ENCODE measurements around the gene OR1F1. TPM values are rescaled to one million over a fixed set of nuclear protein-coding genes. Genes with fewer than 3 reads are reported as not detected.

OR1F1 gene
- total RNA-seq, 1 donor from 2014 or later = 0.32 TPM

- Histone ChIP-seq H3K9ac (ENCODE audit: low read length) (no peak overlapping the region), H4K20me1 (ENCODE audit: insufficient read depth, low read length) (no peaks in the 10 kb centered on the region), H3K4me1 (ENCODE audit: insufficient read depth, low read length) (no peaks in the 10 kb centered on the region), H3K4me3 (ENCODE audit: insufficient read depth, low read depth, low read length) (no peak overlapping the region), H3K27me3 (ENCODE audit: insufficient read depth, low read length) (no peaks in the 10 kb centered on the region), H3K79me2 (ENCODE audit: insufficient read depth, low read length) (no peaks in the 10 kb centered on the region), H3K36me3 (ENCODE audit: insufficient read depth, low read length) (no peaks in the 10 kb centered on the region), H3K4me2 (ENCODE audit: low read length) (no peak overlapping the region), H3K27ac (ENCODE audit: low read depth, low read length) (no peak overlapping the region), H2AFZ (ENCODE audit: low read depth, low read length) (no peak overlapping the region), H3K9me3 (ENCODE audit: insufficient read depth, low read depth, low read length) (no peaks in the 10 kb centered on the region)
- H3K36me3 Mint-ChIP-seq (ENCODE audit: low read depth, unreplicated experiment) = no peaks in the 10 kb centered on the region
- no peak for TF ChIP-seq EZH2 (IDR thresholded peaks at IDR 0.05; ENCODE audit: insufficient read depth, low read length)
- TF ChIP-seq, protein P1, sequence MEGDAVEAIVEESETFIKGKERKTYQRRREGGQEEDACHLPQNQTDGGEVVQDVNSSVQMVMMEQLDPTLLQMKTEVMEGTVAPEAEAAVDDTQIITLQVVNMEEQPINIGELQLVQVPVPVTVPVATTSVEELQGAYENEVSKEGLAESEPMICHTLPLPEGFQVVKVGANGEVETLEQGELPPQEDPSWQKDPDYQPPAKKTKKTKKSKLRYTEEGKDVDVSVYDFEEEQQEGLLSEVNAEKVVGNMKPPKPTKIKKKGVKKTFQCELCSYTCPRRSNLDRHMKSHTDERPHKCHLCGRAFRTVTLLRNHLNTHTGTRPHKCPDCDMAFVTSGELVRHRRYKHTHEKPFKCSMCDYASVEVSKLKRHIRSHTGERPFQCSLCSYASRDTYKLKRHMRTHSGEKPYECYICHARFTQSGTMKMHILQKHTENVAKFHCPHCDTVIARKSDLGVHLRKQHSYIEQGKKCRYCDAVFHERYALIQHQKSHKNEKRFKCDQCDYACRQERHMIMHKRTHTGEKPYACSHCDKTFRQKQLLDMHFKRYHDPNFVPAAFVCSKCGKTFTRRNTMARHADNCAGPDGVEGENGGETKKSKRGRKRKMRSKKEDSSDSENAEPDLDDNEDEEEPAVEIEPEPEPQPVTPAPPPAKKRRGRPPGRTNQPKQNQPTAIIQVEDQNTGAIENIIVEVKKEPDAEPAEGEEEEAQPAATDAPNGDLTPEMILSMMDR (IDR thresholded peaks at IDR 0.05; ENCODE audit: insufficient read depth, low read depth, low read length) = no peak
- no peak overlapping the region for H3K27ac Mint-ChIP-seq (ENCODE audit: unreplicated experiment)
- no peak overlapping the region for H3K4me3 Mint-ChIP-seq (ENCODE audit: unreplicated experiment)
- H3K9me3 Mint-ChIP-seq (ENCODE audit: unreplicated experiment) = peaks cover 3% of the 10 kb centered on the region
- DNase-seq (ENCODE audit: low read depth) (no peak), FAIRE-seq (no peak)
- no peaks in the 10 kb centered on the region for H3K4me1 Mint-ChIP-seq (ENCODE audit: low read depth, unreplicated experiment)
- peaks cover 20% of the 10 kb centered on the region for H3K27me3 Mint-ChIP-seq (ENCODE audit: low read depth, unreplicated experiment)
Measured at GRCh38 chr16:3249020-3249419, 61.0 kb downstream of the OR1F1 start.

DNA sequence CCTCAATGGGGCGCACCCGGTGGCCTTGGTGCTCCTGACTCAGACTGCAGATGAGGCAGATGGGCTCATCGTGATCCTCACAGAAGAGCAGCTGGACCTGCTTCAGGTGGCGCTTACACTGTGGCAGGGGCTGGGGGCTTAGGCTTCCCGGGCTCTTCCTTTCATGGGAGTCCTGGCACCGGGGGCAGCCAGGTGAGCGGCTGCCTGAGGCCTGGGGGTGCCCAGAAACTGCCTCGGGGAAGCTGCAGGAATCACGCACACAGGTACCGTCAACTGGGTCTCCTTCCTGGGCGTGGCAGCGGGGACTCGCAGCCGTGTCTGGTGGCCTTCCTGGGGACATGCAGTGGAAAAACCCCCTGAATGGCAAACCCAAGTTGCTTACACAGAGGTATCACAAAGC is 61.4 kb downstream of the OR1F1 start:
- Histone ChIP-seq H3K27me3 (ENCODE audit: insufficient read depth, low read length) (no peaks in the 10 kb centered on the region), H3K4me2 (ENCODE audit: low read length) (no peak overlapping the region), H3K9me3 (ENCODE audit: insufficient read depth, low read depth, low read length) (no peaks in the 10 kb centered on the region), H3K36me3 (ENCODE audit: insufficient read depth, low read length) (no peaks in the 10 kb centered on the region), H3K4me3 (ENCODE audit: insufficient read depth, low read depth, low read length) (no peak overlapping the region), H3K4me1 (ENCODE audit: insufficient read depth, low read length) (no peaks in the 10 kb centered on the region), H4K20me1 (ENCODE audit: insufficient read depth, low read length) (no peaks in the 10 kb centered on the region), H3K79me2 (ENCODE audit: insufficient read depth, low read length) (no peaks in the 10 kb centered on the region), H2AFZ (ENCODE audit: low read depth, low read length) (no peak overlapping the region), H3K9ac (ENCODE audit: low read length) (no peak overlapping the region), H3K27ac (ENCODE audit: low read depth, low read length) (no peak overlapping the region)
- Mint-ChIP-seq H3K36me3 (ENCODE audit: low read depth, unreplicated experiment) (no peaks in the 10 kb centered on the region), H3K27me3 (ENCODE audit: low read depth, unreplicated experiment) (peaks cover 17% of the 10 kb centered on the region), H3K27ac (ENCODE audit: unreplicated experiment) (no peak overlapping the region), H3K4me3 (ENCODE audit: unreplicated experiment) (no peak overlapping the region), H3K9me3 (ENCODE audit: unreplicated experiment) (peaks cover 2% of the 10 kb centered on the region), H3K4me1 (ENCODE audit: low read depth, unreplicated experiment) (no peaks in the 10 kb centered on the region)
- TF ChIP-seq, protein P1 (IDR thresholded peaks at IDR 0.05; ENCODE audit: insufficient read depth, low read depth, low read length) = no peak
- TF ChIP-seq EZH2 (IDR thresholded peaks at IDR 0.05; ENCODE audit: insufficient read depth, low read length) = no peak
- DNase-seq (ENCODE audit: low read depth) = no peak
- no peak for FAIRE-seq

- no peaks in the 10 kb centered on the region for H3K4me1 Mint-ChIP-seq (ENCODE audit: low read depth, unreplicated experiment)
- FAIRE-seq = no peak
Measured at GRCh38 chr16:3252967-3253366, 65.0 kb downstream of the OR1F1 start.

More at GRCh38 chr16:3252967-3253366, 65.0 kb downstream of the OR1F1 start:
- Mint-ChIP-seq H3K36me3 (ENCODE audit: low read depth, unreplicated experiment) (no peaks in the 10 kb centered on the region), H3K4me3 (ENCODE audit: unreplicated experiment) (no peak overlapping the region), H3K27ac (ENCODE audit: unreplicated experiment) (no peak overlapping the region), H3K9me3 (ENCODE audit: unreplicated experiment) (peaks cover 7% of the 10 kb centered on the region), H3K27me3 (ENCODE audit: low read depth, unreplicated experiment) (peaks cover 16% of the 10 kb centered on the region)
- no peak overlapping the region for H3K4me3 ChIP-seq (ENCODE audit: insufficient read depth, low read depth, low read length)
- DNase-seq (ENCODE audit: low read depth) = no peak
- H3K4me1 ChIP-seq (ENCODE audit: insufficient read depth, low read length) = peaks cover 2% of the 10 kb centered on the region
- H2AFZ ChIP-seq (ENCODE audit: low read depth, low read length) = no peak overlapping the region
- no peaks in the 10 kb centered on the region for H3K27me3 ChIP-seq (ENCODE audit: insufficient read depth, low read length)
- H4K20me1 ChIP-seq (ENCODE audit: insufficient read depth, low read length) = no peaks in the 10 kb centered on the region
- H3K79me2 ChIP-seq (ENCODE audit: insufficient read depth, low read length) = no peaks in the 10 kb centered on the region
- H3K9ac ChIP-seq (ENCODE audit: low read length) = no peak overlapping the region
- no peak overlapping the region for H3K27ac ChIP-seq (ENCODE audit: low read depth, low read length)
- no peak overlapping the region for H3K4me2 ChIP-seq (ENCODE audit: low read length)
- no peak for TF ChIP-seq EZH2 (IDR thresholded peaks at IDR 0.05; ENCODE audit: insufficient read depth, low read length)
- TF ChIP-seq, protein P1 (IDR thresholded peaks at IDR 0.05; ENCODE audit: insufficient read depth, low read depth, low read length) = no peak
- H3K36me3 ChIP-seq (ENCODE audit: insufficient read depth, low read length) = no peaks in the 10 kb centered on the region
- no peaks in the 10 kb centered on the region for H3K9me3 ChIP-seq (ENCODE audit: insufficient read depth, low read depth, low read length)

Data from astrocyte (in vitro differentiated cells and primary cell).